Measurements from ENCODE around the gene ZFTA. TPM values are rescaled to one million over a fixed set of nuclear protein-coding genes. Genes with fewer than 3 reads are reported as not detected.

ZFTA gene
- total and polyA plus RNA-seq, 2 experiments from 2014 or later = 10.0 to 42.8 TPM

DNA sequence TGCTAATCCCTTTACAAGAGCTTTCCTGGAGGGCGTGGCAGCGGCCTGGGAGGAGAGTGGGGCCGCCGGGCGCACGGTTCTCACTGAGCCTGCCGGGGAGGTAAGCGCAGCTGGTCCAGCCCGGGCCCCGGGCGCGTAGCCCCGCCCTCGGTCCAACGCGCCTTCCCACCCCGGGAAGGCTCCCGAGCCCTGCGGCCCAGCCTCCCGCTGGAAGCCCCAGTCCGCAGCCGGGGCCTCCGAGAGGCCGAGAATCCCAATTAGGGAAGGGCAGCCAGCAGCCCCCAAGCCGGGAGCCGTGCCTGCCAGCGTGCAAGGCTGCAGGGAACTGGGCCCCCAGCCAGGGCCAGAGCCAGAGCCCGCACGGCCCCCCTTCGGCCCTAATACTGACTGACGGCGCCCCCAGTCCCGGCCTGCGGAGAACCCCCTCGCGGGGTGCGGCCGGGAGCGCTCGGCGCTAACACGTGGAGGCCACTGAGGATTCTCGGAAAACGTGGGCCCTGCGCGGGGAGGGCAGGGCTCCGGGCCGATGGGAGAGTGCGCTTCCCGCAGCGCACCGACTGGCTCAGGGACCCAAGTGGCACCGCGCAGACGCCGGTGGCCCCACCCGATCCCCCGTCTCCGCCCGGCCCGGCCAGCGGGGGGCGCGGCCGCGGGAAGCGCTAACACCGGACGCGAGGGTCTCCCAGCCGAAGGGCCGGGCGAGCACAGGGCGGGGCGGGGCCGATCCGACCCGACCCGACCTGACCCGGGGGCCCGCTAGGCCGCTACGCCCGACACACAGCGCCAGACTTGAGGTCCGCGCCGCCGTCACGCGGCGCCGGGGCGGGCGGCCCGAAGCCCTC lies 5.7 kb downstream of the ZFTA start:
- Histone ChIP-seq H3K4me1 (ENCODE audit: low read depth) (peaks cover 33% of the 10 kb centered on the region), H3K36me3 (peaks cover 5% of the 10 kb centered on the region), H3K27ac (no peak overlapping the region), H3K9me3 (ENCODE audit: low read depth) (no peaks in the 10 kb centered on the region), H3K27me3 (no peaks in the 10 kb centered on the region), H3K4me3 (peak overlapping the region; percentile 12)
- DNase-seq (ENCODE audit: low read depth in 1 of 2, low spot score in 1 of 2) = peak; percentile 58 to 71
- no peak for TF ChIP-seq CTCF (IDR thresholded peaks at IDR 0.05; ENCODE audit: low read depth, low read length)

GRCh38 chr11:63761931-63762653 lies 6.5 kb downstream of the ZFTA start:
- Histone ChIP-seq H3K36me3 (peaks cover 7% of the 10 kb centered on the region), H3K27ac (no peak overlapping the region)
- DNase-seq (ENCODE audit: low read depth in 1 of 2, low spot score in 1 of 2) = peak in 1 of 2 donors; percentile 42

DNA sequence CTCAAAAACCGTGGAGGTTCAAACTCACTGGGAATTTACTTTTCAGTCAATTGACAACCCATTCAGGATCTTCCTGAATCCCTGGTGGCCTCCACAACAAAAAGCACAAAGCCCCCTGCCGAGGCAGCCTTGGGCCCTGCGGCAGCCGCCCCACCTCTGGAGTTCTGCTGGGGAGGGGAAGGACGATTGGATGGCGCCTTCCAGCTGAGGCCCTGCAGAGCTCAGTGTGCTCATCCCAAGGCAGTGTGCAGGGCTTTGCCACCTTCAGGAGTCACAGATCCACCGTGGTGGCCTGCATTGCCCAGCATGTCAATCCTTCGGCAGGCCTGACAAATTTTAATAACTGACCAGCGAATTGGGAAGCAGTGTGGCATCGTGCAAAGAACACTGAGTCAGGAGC lies 7.4 kb downstream of the ZFTA start:
- H3K4me3 ChIP-seq = no peak overlapping the region
- no peak overlapping the region for H3K27ac ChIP-seq

More at GRCh38 chr11:63761931-63762653, 6.5 kb downstream of the ZFTA start:
- Histone ChIP-seq H3K4me3 (peak overlapping the region; percentile 12), H3K4me1 (ENCODE audit: low read depth) (peaks cover 29% of the 10 kb centered on the region), H3K27me3 (no peaks in the 10 kb centered on the region), H3K9me3 (ENCODE audit: low read depth) (no peaks in the 10 kb centered on the region)
- TF ChIP-seq CTCF (IDR thresholded peaks at IDR 0.05; ENCODE audit: low read depth, low read length) = no peak

DNA sequence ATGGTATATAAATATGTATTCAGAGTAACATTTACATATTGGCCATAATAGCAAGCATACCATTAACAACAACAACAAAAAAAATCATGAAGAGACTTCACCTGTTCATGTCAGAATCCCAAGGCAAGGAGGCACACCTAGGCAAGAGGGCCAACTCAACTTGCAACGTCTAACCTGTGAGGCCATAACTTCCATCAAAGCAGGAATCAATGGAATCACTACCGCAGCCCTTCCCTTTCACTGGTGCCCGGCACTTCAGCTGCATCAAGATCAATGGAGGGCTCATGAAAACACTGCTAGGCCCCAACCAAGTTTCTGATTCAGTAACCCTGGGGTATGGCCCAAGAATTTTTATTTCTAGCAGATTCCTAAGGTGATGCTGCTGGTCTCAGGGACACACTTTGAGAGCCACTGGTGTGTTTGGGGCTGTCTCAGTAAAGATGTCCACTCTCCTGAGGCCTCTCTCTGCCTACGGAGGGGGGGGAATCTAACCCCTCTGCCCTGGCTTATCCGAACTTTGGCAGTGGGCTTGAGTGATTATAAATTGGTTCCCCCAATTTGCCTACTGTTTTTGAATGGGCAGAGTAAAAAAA lies 8.0 kb downstream of the ZFTA start:
- Histone ChIP-seq H3K4me1 (ENCODE audit: low read depth) (peaks cover 21% of the 10 kb centered on the region), H3K27me3 (no peaks in the 10 kb centered on the region), H3K36me3 (peaks cover 15% of the 10 kb centered on the region), H3K9me3 (ENCODE audit: low read depth) (no peaks in the 10 kb centered on the region), H3K27ac (no peak overlapping the region), H3K4me3 (no peak overlapping the region)
- no peak for TF ChIP-seq CTCF (IDR thresholded peaks at IDR 0.05; ENCODE audit: low read depth, low read length)
- no peak for DNase-seq (ENCODE audit: low read depth in 1 of 2, low spot score in 1 of 2)

More for the DNA sequence above, 7.4 kb downstream of the ZFTA start:
- Histone ChIP-seq H3K27me3 (no peaks in the 10 kb centered on the region), H3K4me1 (ENCODE audit: low read depth) (peaks cover 23% of the 10 kb centered on the region), H3K9me3 (ENCODE audit: low read depth) (no peaks in the 10 kb centered on the region), H3K36me3 (peaks cover 14% of the 10 kb centered on the region)
- TF ChIP-seq CTCF (IDR thresholded peaks at IDR 0.05; ENCODE audit: low read depth, low read length) = no peak
- no peak for DNase-seq (ENCODE audit: low read depth in 1 of 2, low spot score in 1 of 2)

DNA sequence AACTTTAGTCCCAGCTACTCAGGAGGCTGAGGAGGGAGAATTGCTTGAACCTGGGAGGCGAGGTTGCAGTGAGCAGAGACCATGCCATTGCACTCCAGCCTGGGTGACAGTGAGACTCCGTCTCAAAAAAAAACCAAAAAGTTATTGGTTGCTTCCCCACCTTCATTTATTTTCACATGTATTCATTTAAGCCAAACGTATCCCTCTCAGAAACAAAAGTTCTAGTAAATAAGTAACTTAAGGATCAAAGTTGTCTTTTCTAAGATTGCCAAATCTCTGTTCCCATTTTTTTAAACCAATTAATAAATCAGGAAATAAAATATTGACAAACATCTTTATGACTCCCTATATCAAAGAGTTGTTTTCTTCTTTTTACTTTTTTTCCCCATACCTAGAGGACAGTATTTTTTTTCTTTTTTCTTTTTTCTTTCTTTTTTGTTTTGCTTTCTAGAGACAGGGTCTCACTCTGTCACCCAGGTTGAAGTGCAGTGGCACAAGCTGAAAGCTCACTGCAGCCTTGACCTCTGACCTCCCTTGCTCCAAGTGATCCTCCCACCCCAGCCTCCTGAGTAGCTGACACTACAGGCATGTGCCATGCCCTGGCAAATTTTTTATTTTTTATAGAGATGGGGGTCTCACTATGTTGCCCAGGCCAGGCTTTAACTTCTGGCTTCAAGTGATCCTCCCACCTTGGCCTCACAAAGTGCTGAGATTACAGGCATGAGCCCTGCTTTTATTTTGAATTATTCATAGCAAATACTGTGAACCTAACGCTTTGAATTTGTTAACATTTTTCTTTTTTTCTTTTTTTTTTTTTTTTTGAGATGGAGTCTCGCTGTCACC lies 11.4 kb downstream of the ZFTA start:
- Histone ChIP-seq H3K9me3 (ENCODE audit: low read depth) (no peaks in the 10 kb centered on the region), H3K36me3 (peaks cover 24% of the 10 kb centered on the region)

More for the DNA sequence above, 11.4 kb downstream of the ZFTA start:
- DNase-seq (ENCODE audit: low read depth in 1 of 2, low spot score in 1 of 2) = no peak
- no peaks in the 10 kb centered on the region for H3K4me1 ChIP-seq (ENCODE audit: low read depth)
- no peaks in the 10 kb centered on the region for H3K27me3 ChIP-seq
- H3K4me3 ChIP-seq = no peak overlapping the region
- H3K27ac ChIP-seq = no peak overlapping the region
- no peak for TF ChIP-seq CTCF (IDR thresholded peaks at IDR 0.05; ENCODE audit: low read depth, low read length)

Measured in cardiac muscle cell (in vitro differentiated cells and primary cell).